Nephron (organoid): ENCODE measurements around the gene DDX39A.

ENCODE experiments used
- H3K27ac Mint-ChIP-seq, 3 experiments: 2 replicates each; pipeline ENCODE4 v1.8.0; 2020; ENCODE audit warnings: mixed read lengths in 3 of 3, mild to moderate bottlenecking in 2 of 3, moderate library complexity in 1 of 3
- H3K27me3 Mint-ChIP-seq: 2 replicates; pipeline ENCODE4 v1.8.0; 2021; ENCODE audit warnings: low read depth, mild to moderate bottlenecking, moderate library complexity, mixed read lengths
- H3K36me3 Mint-ChIP-seq: 2 replicates; pipeline ENCODE4 v1.8.0; 2020; ENCODE audit warnings: low read depth, mixed read lengths
- H3K4me1 Mint-ChIP-seq: 2 replicates; pipeline ENCODE4 v1.8.0; 2020; ENCODE audit warnings: mixed read lengths
- H3K4me3 Mint-ChIP-seq, 3 experiments: 2 replicates each; pipeline ENCODE4 v1.8.0; 2020; ENCODE audit warnings: mild to moderate bottlenecking in 3 of 3, mixed read lengths in 3 of 3, moderate library complexity in 2 of 3
- H3K9me3 Mint-ChIP-seq: 2 replicates; pipeline ENCODE4 v1.8.0; 2020; ENCODE audit warnings: mixed read lengths
- TF ChIP-seq, protein P1 (sequence below), 3 experiments: fragments of 200-600 bp; sonication (generic); IDR thresholded peaks; one replicate each; pipeline ENCODE4 v1.5.0; 2021; ENCODE audit warnings: antibody characterized with exemption in 3 of 3; ENCODE audit not compliant: unreplicated experiment in 3 of 3

The DDX39A gene

DNA sequence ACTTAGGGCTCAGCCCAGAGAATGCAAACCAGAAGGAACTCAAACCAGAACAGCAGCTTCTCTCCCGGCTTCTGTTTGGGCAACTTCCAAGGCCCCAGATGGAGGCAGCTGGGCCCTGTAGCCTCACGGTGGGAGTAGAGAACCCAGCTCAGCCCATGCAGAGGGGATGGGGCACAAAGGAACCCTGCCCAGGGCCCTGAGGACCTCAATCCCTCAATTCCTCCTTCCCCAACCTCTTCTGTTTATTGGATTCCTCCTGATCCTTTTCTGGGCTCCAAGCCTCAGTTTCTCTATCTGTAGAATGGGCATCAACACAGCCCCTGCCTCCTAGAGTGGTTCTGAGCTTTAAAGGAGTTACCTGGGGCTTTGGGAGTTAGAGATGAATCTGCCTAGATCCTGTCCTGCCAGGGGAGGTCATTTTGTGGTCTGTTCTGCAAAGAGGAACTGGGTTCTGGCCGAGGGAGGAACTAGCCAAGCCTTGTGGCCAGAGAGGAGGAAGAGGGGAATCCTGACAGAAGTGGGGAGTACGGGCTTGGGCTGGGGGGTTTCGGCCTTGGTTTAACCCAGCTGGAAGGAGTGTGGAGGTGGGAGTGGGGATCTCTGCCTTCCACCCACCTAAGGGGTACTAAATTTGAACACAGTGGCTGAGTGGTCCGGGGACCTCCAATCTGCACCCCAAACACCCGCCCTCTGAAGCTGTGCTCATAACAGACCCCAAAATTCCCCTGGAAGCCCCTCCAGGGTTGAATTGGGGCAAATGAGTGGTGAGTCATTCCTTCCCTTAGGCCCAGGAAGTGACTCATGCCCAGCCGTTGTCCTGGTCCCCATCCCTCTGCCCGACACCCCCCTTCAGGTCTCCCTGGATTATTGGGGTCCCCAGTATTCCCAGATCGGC is 35.2 kb downstream of the DDX39A start:
- Mint-ChIP-seq H3K27me3 (no peaks in the 10 kb centered on the region), H3K27ac (peak overlapping the region in 1 of 3 experiments; percentile 24), H3K36me3 (no peaks in the 10 kb centered on the region), H3K9me3 (no peaks in the 10 kb centered on the region), H3K4me1 (peaks cover 38% of the 10 kb centered on the region), H3K4me3 (peak overlapping the region in 2 of 3 experiments; percentile 16 to 19)
- TF ChIP-seq, protein P1, sequence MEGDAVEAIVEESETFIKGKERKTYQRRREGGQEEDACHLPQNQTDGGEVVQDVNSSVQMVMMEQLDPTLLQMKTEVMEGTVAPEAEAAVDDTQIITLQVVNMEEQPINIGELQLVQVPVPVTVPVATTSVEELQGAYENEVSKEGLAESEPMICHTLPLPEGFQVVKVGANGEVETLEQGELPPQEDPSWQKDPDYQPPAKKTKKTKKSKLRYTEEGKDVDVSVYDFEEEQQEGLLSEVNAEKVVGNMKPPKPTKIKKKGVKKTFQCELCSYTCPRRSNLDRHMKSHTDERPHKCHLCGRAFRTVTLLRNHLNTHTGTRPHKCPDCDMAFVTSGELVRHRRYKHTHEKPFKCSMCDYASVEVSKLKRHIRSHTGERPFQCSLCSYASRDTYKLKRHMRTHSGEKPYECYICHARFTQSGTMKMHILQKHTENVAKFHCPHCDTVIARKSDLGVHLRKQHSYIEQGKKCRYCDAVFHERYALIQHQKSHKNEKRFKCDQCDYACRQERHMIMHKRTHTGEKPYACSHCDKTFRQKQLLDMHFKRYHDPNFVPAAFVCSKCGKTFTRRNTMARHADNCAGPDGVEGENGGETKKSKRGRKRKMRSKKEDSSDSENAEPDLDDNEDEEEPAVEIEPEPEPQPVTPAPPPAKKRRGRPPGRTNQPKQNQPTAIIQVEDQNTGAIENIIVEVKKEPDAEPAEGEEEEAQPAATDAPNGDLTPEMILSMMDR (IDR thresholded peaks at IDR 0.05; ENCODE audit: unreplicated experiment in 3 of 3): no peak

DNA sequence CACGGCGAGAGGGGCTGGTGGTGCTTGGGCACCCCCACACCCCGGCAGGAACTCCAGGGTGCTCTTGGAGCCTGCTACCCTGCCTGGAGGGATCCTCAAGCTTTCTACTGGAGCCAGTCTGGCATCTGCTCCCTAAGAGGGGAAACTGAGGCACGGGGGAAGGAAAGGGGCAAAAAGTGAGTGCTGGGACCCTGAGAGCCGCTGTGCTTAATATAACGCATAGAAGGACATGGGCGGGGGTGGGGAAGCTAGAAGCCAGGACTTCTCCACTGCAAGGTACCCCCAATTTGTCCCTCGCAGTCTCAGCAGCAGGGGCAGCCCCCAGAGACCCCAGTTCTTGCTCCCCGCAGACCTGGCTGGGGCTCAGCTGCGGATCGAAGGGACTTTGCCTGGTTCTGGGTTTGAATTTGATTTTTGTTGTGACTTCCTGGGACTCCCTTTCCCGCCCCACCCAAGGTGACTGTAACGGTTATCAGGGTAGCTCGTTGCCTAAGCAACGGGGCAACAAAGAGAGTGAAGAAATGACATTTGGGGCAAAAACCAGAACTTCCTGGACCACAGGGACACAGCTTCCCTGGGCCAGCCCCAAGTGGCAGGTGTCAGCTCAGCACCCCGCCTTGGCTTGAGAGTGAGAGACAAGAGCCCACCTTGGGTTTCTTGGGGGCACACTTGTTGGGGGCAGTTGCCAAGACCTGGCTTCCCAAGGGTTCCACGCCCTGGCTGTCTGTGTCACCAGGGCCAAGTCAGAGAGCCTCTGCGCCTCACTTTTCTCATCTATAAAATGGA is 37.3 kb downstream of the DDX39A start:
- TF ChIP-seq, protein P1 (IDR thresholded peaks at IDR 0.05; ENCODE audit: unreplicated experiment in 3 of 3): no peak
- Mint-ChIP-seq H3K4me1 (peaks cover 45% of the 10 kb centered on the region), H3K9me3 (no peaks in the 10 kb centered on the region), H3K27ac (peak overlapping the region in 2 of 3 experiments; percentile 78 to 87), H3K4me3 (peak overlapping the region; percentile 67 to 86 (median 79)), H3K36me3 (no peaks in the 10 kb centered on the region), H3K27me3 (no peaks in the 10 kb centered on the region)

GRCh38 chr19:14379294-14380065 is 39.7 kb downstream of the DDX39A start:
- Mint-ChIP-seq H3K4me1 (peaks cover 43% of the 10 kb centered on the region), H3K9me3 (no peaks in the 10 kb centered on the region), H3K27me3 (no peaks in the 10 kb centered on the region), H3K36me3 (no peaks in the 10 kb centered on the region), H3K4me3 (peak overlapping the region in 1 of 3 experiments; percentile 33), H3K27ac (peak overlapping the region; percentile 78 to 93 (median 89))
- TF ChIP-seq, protein P1 (IDR thresholded peaks at IDR 0.05; ENCODE audit: unreplicated experiment in 3 of 3): no peak

DNA sequence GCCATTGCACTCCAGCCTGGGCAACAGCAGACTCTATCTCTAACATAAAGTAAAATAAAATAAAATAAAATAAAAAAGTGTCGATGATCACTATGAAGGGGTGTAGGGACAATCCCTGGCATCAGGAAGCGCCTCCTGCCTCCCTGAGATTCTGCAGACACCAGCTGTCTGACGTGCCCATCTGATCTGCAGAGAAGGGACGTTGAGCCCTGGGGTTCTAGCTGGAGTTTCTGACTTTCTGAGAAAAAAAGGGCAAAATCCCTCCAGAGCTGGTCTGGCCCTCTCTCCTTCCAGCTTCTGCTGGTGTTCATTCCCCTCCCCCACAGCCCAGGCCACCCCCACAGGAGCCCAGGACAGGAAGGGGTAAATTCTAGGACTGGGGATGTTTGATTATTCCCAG is 40.3 kb downstream of the DDX39A start:
- Mint-ChIP-seq H3K4me1 (peaks cover 39% of the 10 kb centered on the region), H3K36me3 (no peaks in the 10 kb centered on the region), H3K9me3 (no peaks in the 10 kb centered on the region), H3K27ac (peak overlapping the region; percentile 78 to 93 (median 89)), H3K4me3 (no peak overlapping the region), H3K27me3 (no peaks in the 10 kb centered on the region)
- TF ChIP-seq, protein P1 (IDR thresholded peaks at IDR 0.05; ENCODE audit: unreplicated experiment in 3 of 3): no peak

- H3K27me3 Mint-ChIP-seq: no peaks in the 10 kb centered on the region
- H3K4me1 Mint-ChIP-seq: peaks cover 37% of the 10 kb centered on the region
- TF ChIP-seq, protein P1 (IDR thresholded peaks at IDR 0.05; ENCODE audit: unreplicated experiment in 3 of 3): no peak
- H3K36me3 Mint-ChIP-seq: no peaks in the 10 kb centered on the region
- H3K9me3 Mint-ChIP-seq: no peaks in the 10 kb centered on the region
- peak overlapping the region in 2 of 3 experiments; percentile 41 to 62 for H3K4me3 Mint-ChIP-seq
- H3K27ac Mint-ChIP-seq: peak overlapping the region; percentile 76 to 88 (median 81)
Measured at GRCh38 chr19:14377883-14378328, 41.2 kb downstream of the DDX39A start.
